WTC11 (cell line): Measurements from ENCODE around the gene LSM7. TPM values are rescaled to one million over a fixed set of nuclear protein-coding genes. Genes with fewer than 3 reads are reported as not detected.

Source experiments
- ATAC-seq: fragments of 200-7000 bp; cut with Tn5 transposase; 2 replicates; pipeline ENCODE4 v1.10.0; 2021; ENCODE audit warnings: mild to moderate bottlenecking, moderate library complexity
- CTCF ChIA-PET: fragments of 300-600 bp; sonication (Branson Sonifier 250); formaldehyde crosslinking; loops from one replicate; lab custom pipeline; 2021; ENCODE audit warnings: antibody characterized with exemption; lab: Charles Lee
- POLR2A ChIA-PET: fragments of 350-600 bp; sonication (Branson Sonifier 250); formaldehyde crosslinking; loops from one replicate; lab custom pipeline; 2021; ENCODE audit warnings: antibody characterized with exemption; lab: Charles Lee
- DNase-seq: peaks from one replicate; pipeline ENCODE4 v3.0.0; 2021; ENCODE audit warnings: low spot score
- H3K27ac Mint-ChIP-seq: 2 replicates; pipeline ENCODE4 v1.8.0; 2021; ENCODE audit warnings: mixed read lengths
- H3K27me3 Mint-ChIP-seq: 2 replicates; pipeline ENCODE4 v1.8.0; 2021; ENCODE audit warnings: low read depth, mild to moderate bottlenecking, moderate library complexity, mixed read lengths
- H3K36me3 Mint-ChIP-seq: 2 replicates; pipeline ENCODE4 v1.8.0; 2021; ENCODE audit warnings: mixed read lengths
- H3K4me1 Mint-ChIP-seq: 2 replicates; pipeline ENCODE4 v1.8.0; 2022; ENCODE audit warnings: mixed read lengths
- H3K4me3 Mint-ChIP-seq: 2 replicates; pipeline ENCODE4 v1.8.0; 2021; ENCODE audit warnings: mild to moderate bottlenecking, moderate library complexity, mixed read lengths
- H3K9me3 Mint-ChIP-seq: 2 replicates; pipeline ENCODE4 v1.8.0; 2021; ENCODE audit warnings: mixed read lengths
- CREM ChIP-seq: sonication (generic); formaldehyde crosslinking; IDR thresholded peaks from 2 replicates; pipeline ENCODE4 v1.8.1; 2022; ENCODE audit warnings: mild to moderate bottlenecking, missing genetic modification reagents, moderate library complexity
- FOXJ3 ChIP-seq: sonication (generic); formaldehyde crosslinking; IDR thresholded peaks from 2 replicates; pipeline ENCODE4 v1.9.0; 2021; ENCODE audit warnings: missing genetic modification reagents, mild to moderate bottlenecking, borderline replicate concordance
- FOXK1 ChIP-seq: sonication (generic); formaldehyde crosslinking; IDR thresholded peaks from 2 replicates; pipeline ENCODE4 v1.8.0; 2022; ENCODE audit warnings: mild to moderate bottlenecking, moderate library complexity, missing genetic modification reagents
- GRHL2 ChIP-seq: fragments of 250-450 bp; sonication (Bioruptor Pico); IDR thresholded peaks from 2 replicates; pipeline ENCODE4 v1.8.0; 2022; ENCODE audit warnings: mild to moderate bottlenecking, moderate library complexity; ENCODE audit not compliant: insufficient replicate concordance, severe bottlenecking
- JAZF1 ChIP-seq: fragments of 250-450 bp; sonication (Bioruptor Pico); IDR thresholded peaks from 2 replicates; pipeline ENCODE4 v1.9.0; 2021; ENCODE audit warnings: moderate library complexity, mild to moderate bottlenecking, inconsistent platforms
- MXD4 ChIP-seq: fragments of 250-450 bp; sonication (Bioruptor Pico); IDR thresholded peaks from 2 replicates; pipeline ENCODE4 v1.8.0; 2021; ENCODE audit warnings: mild to moderate bottlenecking, moderate library complexity, borderline replicate concordance
- MYBL2 ChIP-seq: sonication (generic); formaldehyde crosslinking; IDR thresholded peaks from 2 replicates; pipeline ENCODE4 v1.8.1; 2023; ENCODE audit warnings: mild to moderate bottlenecking, moderate library complexity, missing genetic modification reagents
- NR2C2 ChIP-seq: sonication (generic); formaldehyde crosslinking; IDR thresholded peaks from 2 replicates; pipeline ENCODE4 v1.8.0; 2022; ENCODE audit warnings: mild to moderate bottlenecking, missing genetic modification reagents
- OVOL2 ChIP-seq: fragments of 250-450 bp; sonication (Bioruptor Pico); IDR thresholded peaks from 2 replicates; pipeline ENCODE4 v1.9.0; 2021; ENCODE audit warnings: mild to moderate bottlenecking, borderline replicate concordance
- RELA ChIP-seq: sonication (generic); formaldehyde crosslinking; IDR thresholded peaks from 2 replicates; pipeline ENCODE4 v1.8.1; 2022; ENCODE audit warnings: missing genetic modification reagents, mild to moderate bottlenecking, borderline replicate concordance
- SOX15 ChIP-seq: fragments of 250-450 bp; sonication (Bioruptor Pico); IDR thresholded peaks from 2 replicates; pipeline ENCODE4 v1.9.0; 2021; ENCODE audit warnings: mild to moderate bottlenecking
- TEAD1 ChIP-seq: sonication (generic); formaldehyde crosslinking; IDR thresholded peaks from 2 replicates; pipeline ENCODE4 v1.8.0; 2022; ENCODE audit warnings: mild to moderate bottlenecking, missing genetic modification reagents
- ZBTB21 ChIP-seq: sonication (generic); formaldehyde crosslinking; IDR thresholded peaks from 2 replicates; pipeline ENCODE4 v1.8.1; 2023; ENCODE audit warnings: mild to moderate bottlenecking, missing genetic modification reagents, borderline replicate concordance
- total RNA-seq: library from RNA; stranded (reverse); gene quantifications from 3 replicates; pipeline ENCODE4 v1.2.3, GENCODE V29; 2021
- TF ChIP-seq, protein P1 (sequence below): sonication (generic); formaldehyde crosslinking; conservative IDR thresholded peaks from 2 replicates; pipeline ENCODE4 v1.8.1; 2023; ENCODE audit warnings: mild to moderate bottlenecking, low read depth, missing genetic modification reagents, moderate library complexity
- TF ChIP-seq, protein P2 (sequence below): fragments of 250-450 bp; sonication (Bioruptor Pico); conservative IDR thresholded peaks from 2 replicates; pipeline ENCODE4 v1.9.0; 2021; ENCODE audit warnings: mild to moderate bottlenecking
- TF ChIP-seq, protein P3 (sequence below): sonication (generic); formaldehyde crosslinking; IDR thresholded peaks from 2 replicates; pipeline ENCODE4 v1.8.0; 2022; ENCODE audit warnings: missing genetic modification reagents
- TF ChIP-seq, protein P4 (sequence below): sonication (generic); formaldehyde crosslinking; IDR thresholded peaks from 2 replicates; pipeline ENCODE4 v1.8.0; 2022; ENCODE audit warnings: mild to moderate bottlenecking, missing genetic modification reagents
- TF ChIP-seq, protein P5 (sequence below): sonication (generic); formaldehyde crosslinking; IDR thresholded peaks from 2 replicates; pipeline ENCODE4 v1.8.0; 2023; ENCODE audit warnings: mild to moderate bottlenecking, missing genetic modification reagents
- TF ChIP-seq, protein P6 (sequence below): fragments of 200-600 bp; IDR thresholded peaks from 2 replicates; pipeline ENCODE4 v1.8.0; 2022; ENCODE audit warnings: antibody characterized with exemption
- TF ChIP-seq, protein P7 (sequence below): sonication (generic); formaldehyde crosslinking; conservative IDR thresholded peaks from 2 replicates; pipeline ENCODE4 v1.8.1; 2022; ENCODE audit warnings: mild to moderate bottlenecking, missing genetic modification reagents

The LSM7 gene
- total RNA-seq, 1 experiment from 2014 or later, result 245 TPM

DNA sequence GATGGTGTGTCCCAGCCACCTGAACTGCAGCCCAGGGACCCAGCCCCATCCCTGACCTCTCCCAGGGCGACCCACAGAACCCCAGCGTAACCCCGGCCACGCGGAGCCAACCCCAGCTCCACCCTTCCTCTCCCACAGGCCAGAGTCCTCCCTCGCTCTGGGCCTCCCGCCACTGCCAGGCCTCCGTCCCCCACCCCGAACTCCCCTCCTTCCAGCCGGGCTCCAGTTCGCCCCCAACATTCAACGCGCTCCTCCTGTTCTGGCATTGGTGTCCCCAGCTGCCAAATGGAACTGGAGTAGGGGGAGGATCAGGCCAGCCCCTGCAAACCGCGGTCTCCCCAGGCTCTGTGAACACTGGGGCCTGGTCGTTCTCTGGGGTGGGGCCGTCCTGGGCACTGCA is 27.9 kb downstream of the LSM7 start (continued):
- TF ChIP-seq, protein P1, sequence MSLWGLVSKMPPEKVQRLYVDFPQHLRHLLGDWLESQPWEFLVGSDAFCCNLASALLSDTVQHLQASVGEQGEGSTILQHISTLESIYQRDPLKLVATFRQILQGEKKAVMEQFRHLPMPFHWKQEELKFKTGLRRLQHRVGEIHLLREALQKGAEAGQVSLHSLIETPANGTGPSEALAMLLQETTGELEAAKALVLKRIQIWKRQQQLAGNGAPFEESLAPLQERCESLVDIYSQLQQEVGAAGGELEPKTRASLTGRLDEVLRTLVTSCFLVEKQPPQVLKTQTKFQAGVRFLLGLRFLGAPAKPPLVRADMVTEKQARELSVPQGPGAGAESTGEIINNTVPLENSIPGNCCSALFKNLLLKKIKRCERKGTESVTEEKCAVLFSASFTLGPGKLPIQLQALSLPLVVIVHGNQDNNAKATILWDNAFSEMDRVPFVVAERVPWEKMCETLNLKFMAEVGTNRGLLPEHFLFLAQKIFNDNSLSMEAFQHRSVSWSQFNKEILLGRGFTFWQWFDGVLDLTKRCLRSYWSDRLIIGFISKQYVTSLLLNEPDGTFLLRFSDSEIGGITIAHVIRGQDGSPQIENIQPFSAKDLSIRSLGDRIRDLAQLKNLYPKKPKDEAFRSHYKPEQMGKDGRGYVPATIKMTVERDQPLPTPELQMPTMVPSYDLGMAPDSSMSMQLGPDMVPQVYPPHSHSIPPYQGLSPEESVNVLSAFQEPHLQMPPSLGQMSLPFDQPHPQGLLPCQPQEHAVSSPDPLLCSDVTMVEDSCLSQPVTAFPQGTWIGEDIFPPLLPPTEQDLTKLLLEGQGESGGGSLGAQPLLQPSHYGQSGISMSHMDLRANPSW, result no peak
- TF ChIP-seq, protein P2, sequence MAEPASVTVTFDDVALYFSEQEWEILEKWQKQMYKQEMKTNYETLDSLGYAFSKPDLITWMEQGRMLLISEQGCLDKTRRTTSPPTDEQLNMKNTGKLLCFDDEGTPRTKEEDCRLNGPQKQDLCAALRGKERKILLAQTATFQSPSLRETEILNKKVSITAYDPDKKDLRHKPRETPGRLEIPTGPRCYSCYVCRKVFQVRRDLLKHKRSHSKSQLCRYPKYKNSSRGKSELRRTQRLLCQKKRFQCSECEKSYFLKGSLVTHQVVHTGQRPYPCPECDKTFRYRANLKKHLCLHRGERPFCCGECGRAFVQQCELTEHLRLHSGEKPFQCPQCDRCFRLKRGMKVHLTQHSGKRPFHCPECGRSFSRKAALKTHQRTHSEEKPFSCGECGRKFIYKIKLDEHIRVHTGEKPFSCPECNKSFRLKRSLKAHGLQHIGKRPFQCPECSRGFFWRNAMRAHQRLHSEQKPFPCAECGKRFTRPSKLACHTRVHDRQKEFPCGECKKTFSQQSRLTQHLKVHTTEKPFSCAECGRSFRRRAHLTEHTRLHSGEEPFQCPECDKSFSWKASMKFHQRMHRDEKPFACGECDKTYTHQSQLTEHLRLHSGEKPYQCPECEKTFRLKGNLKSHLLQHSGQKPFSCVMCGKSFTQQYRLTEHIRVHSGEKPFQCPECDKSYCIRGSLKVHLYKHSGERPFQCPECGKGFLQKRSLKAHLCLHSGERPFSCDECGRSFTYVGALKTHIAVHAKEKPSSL (CRISPR knock-in tag), result no peak
- TF ChIP-seq RELA (CRISPR knock-in tag), result no peak
- TF ChIP-seq, protein P3, sequence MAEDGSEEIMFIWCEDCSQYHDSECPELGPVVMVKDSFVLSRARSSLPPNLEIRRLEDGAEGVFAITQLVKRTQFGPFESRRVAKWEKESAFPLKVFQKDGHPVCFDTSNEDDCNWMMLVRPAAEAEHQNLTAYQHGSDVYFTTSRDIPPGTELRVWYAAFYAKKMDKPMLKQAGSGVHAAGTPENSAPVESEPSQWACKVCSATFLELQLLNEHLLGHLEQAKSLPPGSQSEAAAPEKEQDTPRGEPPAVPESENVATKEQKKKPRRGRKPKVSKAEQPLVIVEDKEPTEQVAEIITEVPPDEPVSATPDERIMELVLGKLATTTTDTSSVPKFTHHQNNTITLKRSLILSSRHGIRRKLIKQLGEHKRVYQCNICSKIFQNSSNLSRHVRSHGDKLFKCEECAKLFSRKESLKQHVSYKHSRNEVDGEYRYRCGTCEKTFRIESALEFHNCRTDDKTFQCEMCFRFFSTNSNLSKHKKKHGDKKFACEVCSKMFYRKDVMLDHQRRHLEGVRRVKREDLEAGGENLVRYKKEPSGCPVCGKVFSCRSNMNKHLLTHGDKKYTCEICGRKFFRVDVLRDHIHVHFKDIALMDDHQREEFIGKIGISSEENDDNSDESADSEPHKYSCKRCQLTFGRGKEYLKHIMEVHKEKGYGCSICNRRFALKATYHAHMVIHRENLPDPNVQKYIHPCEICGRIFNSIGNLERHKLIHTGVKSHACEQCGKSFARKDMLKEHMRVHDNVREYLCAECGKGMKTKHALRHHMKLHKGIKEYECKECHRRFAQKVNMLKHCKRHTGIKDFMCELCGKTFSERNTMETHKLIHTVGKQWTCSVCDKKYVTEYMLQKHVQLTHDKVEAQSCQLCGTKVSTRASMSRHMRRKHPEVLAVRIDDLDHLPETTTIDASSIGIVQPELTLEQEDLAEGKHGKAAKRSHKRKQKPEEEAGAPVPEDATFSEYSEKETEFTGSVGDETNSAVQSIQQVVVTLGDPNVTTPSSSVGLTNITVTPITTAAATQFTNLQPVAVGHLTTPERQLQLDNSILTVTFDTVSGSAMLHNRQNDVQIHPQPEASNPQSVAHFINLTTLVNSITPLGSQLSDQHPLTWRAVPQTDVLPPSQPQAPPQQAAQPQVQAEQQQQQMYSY, result no peak

DNA sequence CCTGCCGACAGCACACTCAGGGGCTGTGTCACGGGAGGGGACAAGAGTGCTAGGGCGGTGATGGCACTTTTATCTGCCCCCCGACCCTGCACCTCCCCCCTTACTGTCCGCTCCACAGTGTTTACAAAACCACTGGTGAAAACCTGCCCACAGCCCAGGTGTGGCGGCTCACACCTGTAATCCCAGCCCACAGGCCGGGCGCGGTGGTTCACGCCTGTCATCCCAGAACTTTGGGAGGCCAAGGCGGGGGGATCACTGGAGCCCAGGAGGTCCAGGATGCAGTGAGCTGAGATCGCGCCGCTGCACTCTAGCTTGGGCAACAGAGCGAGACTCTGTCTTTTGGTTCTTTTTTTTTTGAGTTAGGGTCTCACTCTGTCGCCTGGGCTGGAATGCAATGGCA is 32.2 kb downstream of the LSM7 start:
- H3K36me3 Mint-ChIP-seq, result no peaks in the 10 kb centered on the region
- CTCF ChIA-PET, result interaction anchor here (0.6 to 2.7 kb wide), 5 partner anchors 10 to 22 kb away, joined by 3 to 24 read pairs (median 7); no protein-coding TSS in a partner anchor
- H3K9me3 Mint-ChIP-seq, result no peaks in the 10 kb centered on the region
- ATAC-seq (no peak), DNase-seq (no peak)
- H3K4me1 Mint-ChIP-seq, result peaks cover 3% of the 10 kb centered on the region; the same call in 1 of the 2 replicates
- H3K4me3 Mint-ChIP-seq, result no peak overlapping the region
- H3K27ac Mint-ChIP-seq, result no peak overlapping the region
- POLR2A ChIA-PET, result no interaction called here
- H3K27me3 Mint-ChIP-seq, result peaks cover 34% of the 10 kb centered on the region
- TF ChIP-seq, protein P4, sequence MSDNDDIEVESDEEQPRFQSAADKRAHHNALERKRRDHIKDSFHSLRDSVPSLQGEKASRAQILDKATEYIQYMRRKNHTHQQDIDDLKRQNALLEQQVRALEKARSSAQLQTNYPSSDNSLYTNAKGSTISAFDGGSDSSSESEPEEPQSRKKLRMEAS (CRISPR knock-in tag), result no peak
- TF ChIP-seq MXD4 (CRISPR knock-in tag), result no peak
- TF ChIP-seq, protein P5, sequence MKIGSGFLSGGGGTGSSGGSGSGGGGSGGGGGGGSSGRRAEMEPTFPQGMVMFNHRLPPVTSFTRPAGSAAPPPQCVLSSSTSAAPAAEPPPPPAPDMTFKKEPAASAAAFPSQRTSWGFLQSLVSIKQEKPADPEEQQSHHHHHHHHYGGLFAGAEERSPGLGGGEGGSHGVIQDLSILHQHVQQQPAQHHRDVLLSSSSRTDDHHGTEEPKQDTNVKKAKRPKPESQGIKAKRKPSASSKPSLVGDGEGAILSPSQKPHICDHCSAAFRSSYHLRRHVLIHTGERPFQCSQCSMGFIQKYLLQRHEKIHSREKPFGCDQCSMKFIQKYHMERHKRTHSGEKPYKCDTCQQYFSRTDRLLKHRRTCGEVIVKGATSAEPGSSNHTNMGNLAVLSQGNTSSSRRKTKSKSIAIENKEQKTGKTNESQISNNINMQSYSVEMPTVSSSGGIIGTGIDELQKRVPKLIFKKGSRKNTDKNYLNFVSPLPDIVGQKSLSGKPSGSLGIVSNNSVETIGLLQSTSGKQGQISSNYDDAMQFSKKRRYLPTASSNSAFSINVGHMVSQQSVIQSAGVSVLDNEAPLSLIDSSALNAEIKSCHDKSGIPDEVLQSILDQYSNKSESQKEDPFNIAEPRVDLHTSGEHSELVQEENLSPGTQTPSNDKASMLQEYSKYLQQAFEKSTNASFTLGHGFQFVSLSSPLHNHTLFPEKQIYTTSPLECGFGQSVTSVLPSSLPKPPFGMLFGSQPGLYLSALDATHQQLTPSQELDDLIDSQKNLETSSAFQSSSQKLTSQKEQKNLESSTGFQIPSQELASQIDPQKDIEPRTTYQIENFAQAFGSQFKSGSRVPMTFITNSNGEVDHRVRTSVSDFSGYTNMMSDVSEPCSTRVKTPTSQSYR (CRISPR knock-in tag), result no peak
- TF ChIP-seq, protein P6, sequence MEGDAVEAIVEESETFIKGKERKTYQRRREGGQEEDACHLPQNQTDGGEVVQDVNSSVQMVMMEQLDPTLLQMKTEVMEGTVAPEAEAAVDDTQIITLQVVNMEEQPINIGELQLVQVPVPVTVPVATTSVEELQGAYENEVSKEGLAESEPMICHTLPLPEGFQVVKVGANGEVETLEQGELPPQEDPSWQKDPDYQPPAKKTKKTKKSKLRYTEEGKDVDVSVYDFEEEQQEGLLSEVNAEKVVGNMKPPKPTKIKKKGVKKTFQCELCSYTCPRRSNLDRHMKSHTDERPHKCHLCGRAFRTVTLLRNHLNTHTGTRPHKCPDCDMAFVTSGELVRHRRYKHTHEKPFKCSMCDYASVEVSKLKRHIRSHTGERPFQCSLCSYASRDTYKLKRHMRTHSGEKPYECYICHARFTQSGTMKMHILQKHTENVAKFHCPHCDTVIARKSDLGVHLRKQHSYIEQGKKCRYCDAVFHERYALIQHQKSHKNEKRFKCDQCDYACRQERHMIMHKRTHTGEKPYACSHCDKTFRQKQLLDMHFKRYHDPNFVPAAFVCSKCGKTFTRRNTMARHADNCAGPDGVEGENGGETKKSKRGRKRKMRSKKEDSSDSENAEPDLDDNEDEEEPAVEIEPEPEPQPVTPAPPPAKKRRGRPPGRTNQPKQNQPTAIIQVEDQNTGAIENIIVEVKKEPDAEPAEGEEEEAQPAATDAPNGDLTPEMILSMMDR, result no peak
- no peak for TF ChIP-seq FOXJ3 (CRISPR knock-in tag)
- TF ChIP-seq, protein P1, result no peak
- TF ChIP-seq MYBL2 (CRISPR knock-in tag), result no peak
- TF ChIP-seq GRHL2 (CRISPR knock-in tag), result no peak
- TF ChIP-seq FOXK1, result no peak
- TF ChIP-seq NR2C2, result no peak
- no peak for TF ChIP-seq JAZF1 (CRISPR knock-in tag)
- TF ChIP-seq, protein P7, sequence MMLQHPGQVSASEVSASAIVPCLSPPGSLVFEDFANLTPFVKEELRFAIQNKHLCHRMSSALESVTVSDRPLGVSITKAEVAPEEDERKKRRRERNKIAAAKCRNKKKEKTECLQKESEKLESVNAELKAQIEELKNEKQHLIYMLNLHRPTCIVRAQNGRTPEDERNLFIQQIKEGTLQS (CRISPR knock-in tag), result no peak
- TF ChIP-seq OVOL2 (CRISPR knock-in tag), result no peak
- TF ChIP-seq CREM (CRISPR knock-in tag), result no peak
- TF ChIP-seq ZBTB21 (CRISPR knock-in tag), result no peak
- TF ChIP-seq TEAD1, result no peak
- no peak for TF ChIP-seq SOX15 (CRISPR knock-in tag)
